CD14-positive monocyte (primary cell): ENCODE measurements around the gene AMOTL2. TPM values are rescaled to one million over a fixed set of nuclear protein-coding genes. Genes with fewer than 3 reads are reported as not detected.

ENCODE experiments used
- DNase-seq, 3 donors: peaks; one replicate each; pipeline ENCODE4 v3.0.0-alpha.2; 2011 to 2022
- H2AFZ ChIP-seq: 2 replicates; pipeline ENCODE4 v1.6.0; 2012; ENCODE audit warnings: mild to moderate bottlenecking, low read depth, low read length, inconsistent platforms; ENCODE audit not compliant: insufficient read depth, poor library complexity, severe bottlenecking
- H3K27ac ChIP-seq, 2 donors: 1 replicate in 1 of 2; 2 replicates in 1 of 2; pipeline ENCODE4 v1.5.1; 2012 to 2013; ENCODE audit warnings: low read length in 2 of 2, control low read depth in 1 of 2, inconsistent platforms in 1 of 2, low read depth in 1 of 2, mild to moderate bottlenecking in 1 of 2
- H3K27me3 ChIP-seq, 2 donors: one replicate each; pipeline versions ENCODE4 v1.6.0 to v1.6.1; 2011 to 2013; ENCODE audit warnings: low read length in 2 of 2; ENCODE audit not compliant: control insufficient read depth in 2 of 2, insufficient read depth in 2 of 2
- H3K36me3 ChIP-seq, 2 donors: replicated peaks in 1 of 2; 1 replicate in 1 of 2; 2 replicates in 1 of 2; pipeline versions ENCODE4 v1.5.1 to v1.6.1; 2012 to 2013; ENCODE audit warnings: low read length in 2 of 2, control low read depth in 1 of 2, inconsistent platforms in 1 of 2, mild to moderate bottlenecking in 1 of 2; ENCODE audit not compliant: insufficient read depth in 2 of 2, control insufficient read depth in 1 of 2
- H3K4me1 ChIP-seq, 2 donors: 1 replicate in 1 of 2; 2 replicates in 1 of 2; pipeline versions ENCODE4 v1.5.1 to v1.6.1; 2012 to 2013; ENCODE audit warnings: low read length in 2 of 2, control low read depth in 1 of 2, inconsistent platforms in 1 of 2, mild to moderate bottlenecking in 1 of 2, moderate library complexity in 1 of 2; ENCODE audit not compliant: insufficient read depth in 2 of 2, control insufficient read depth in 1 of 2
- H3K4me2 ChIP-seq: replicated peaks from 2 replicates; pipeline ENCODE3; 2012; ENCODE audit warnings: low read length, moderate library complexity, mild to moderate bottlenecking; ENCODE audit not compliant: poor library complexity, severe bottlenecking; ENCODE audit errors: extremely low read depth
- H3K4me3 ChIP-seq, 3 experiments: fragments of 200-600 bp in 1 of 3; sonication (generic) in 1 of 3; replicated peaks in 1 of 3; 1 replicate in 2 of 3; 2 replicates in 1 of 3; pipeline ENCODE4 v1.5.1; 2011 to 2013; ENCODE audit warnings: low read length in 3 of 3, mild to moderate bottlenecking in 3 of 3, control low read depth in 2 of 3, low read depth in 2 of 3, inconsistent platforms in 1 of 3, moderate library complexity in 1 of 3
- H3K79me2 ChIP-seq: 2 replicates; pipeline ENCODE4 v1.6.0; 2012; ENCODE audit warnings: mild to moderate bottlenecking, control low read depth, inconsistent platforms, low read length, moderate library complexity; ENCODE audit not compliant: insufficient read depth
- H3K9ac ChIP-seq: 2 replicates; pipeline ENCODE4 v1.6.0; 2017; ENCODE audit warnings: low read length, mild to moderate bottlenecking; ENCODE audit not compliant: insufficient read depth, poor library complexity, severe bottlenecking
- H3K9me3 ChIP-seq, 2 donors: replicated peaks in 1 of 2; 1 replicate in 1 of 2; 2 replicates in 1 of 2; pipeline versions ENCODE4 v1.5.1 to v1.6.1; 2012 to 2013; ENCODE audit warnings: low read length in 2 of 2, control low read depth in 1 of 2; ENCODE audit not compliant: control insufficient read depth in 1 of 2, insufficient read depth in 1 of 2
- H4K20me1 ChIP-seq: 2 replicates; pipeline ENCODE4 v1.6.0; 2012; ENCODE audit warnings: mild to moderate bottlenecking, low read length, control low read depth, moderate library complexity; ENCODE audit not compliant: insufficient read depth
- H3K27ac Mint-ChIP-seq, 7 donors: one replicate each; pipeline ENCODE4 v1.8.0; 2020; ENCODE audit warnings: mild to moderate bottlenecking in 7 of 7, mixed read lengths in 7 of 7, moderate library complexity in 6 of 7, inconsistent platforms in 2 of 7
- H3K27me3 Mint-ChIP-seq, 3 donors: one replicate each; pipeline ENCODE4 v1.8.0; 2021 to 2022; ENCODE audit warnings: low read depth in 3 of 3, mild to moderate bottlenecking in 3 of 3, mixed read lengths in 3 of 3, moderate library complexity in 3 of 3, inconsistent platforms in 1 of 3
- H3K36me3 Mint-ChIP-seq, 2 donors: one replicate each; pipeline ENCODE4 v1.8.0; 2020; ENCODE audit warnings: mixed read lengths in 2 of 2, inconsistent platforms in 1 of 2, mild to moderate bottlenecking in 1 of 2
- H3K4me1 Mint-ChIP-seq: one replicate; pipeline ENCODE4 v1.8.0; 2020; ENCODE audit warnings: mild to moderate bottlenecking, mixed read lengths
- H3K4me3 Mint-ChIP-seq, 2 donors: one replicate each; pipeline ENCODE4 v1.8.0; 2020; ENCODE audit warnings: mild to moderate bottlenecking in 2 of 2, mixed read lengths in 2 of 2, moderate library complexity in 1 of 2
- H3K9me3 Mint-ChIP-seq, 7 donors: one replicate each; pipeline ENCODE4 v1.8.0; 2020 to 2022; ENCODE audit warnings: mixed read lengths in 7 of 7, mild to moderate bottlenecking in 6 of 7, moderate library complexity in 6 of 7, inconsistent platforms in 2 of 7
- CTCF ChIP-seq: fragments of 200-600 bp; IDR thresholded peaks from one replicate; pipeline ENCODE4 v1.8.0; 2022; ENCODE audit warnings: antibody characterized with exemption, mild to moderate bottlenecking
- WGBS: methylation state at CpG from one replicate; pipeline ENCODE4 v1.1.5; 2013; ENCODE audit warnings: missing lambda C conversion rate; ENCODE audit not compliant: insufficient coverage; 5-methylcytosine and 5-hydroxymethylcytosine counted together
- intact Hi-C, 2 donors: fragments of 100-400 bp; cut with micrococcal nuclease; formaldehyde crosslinking; loops; one replicate each; pipeline versions ENCODE4 v1.15.0 to v1.15.1; 2023
- polyA plus RNA-seq, 3 donors: library from polyadenylated mRNA; depleted of rRNA in 1 of 3; unstranded in 2 of 3; stranded (reverse) in 1 of 3; fragments of 300-500 nt in 2 of 3; fragments of >200 nt in 1 of 3; fragmentation: Illumina TruSeq in 2 of 3; gene quantifications; 1 replicate in 2 of 3; 2 replicates in 1 of 3; pipeline ENCODE4 v1.2.3, GENCODE V29; 2012 to 2021

Gene AMOTL2
- polyA plus RNA-seq, 3 donors = 0.01 TPM; not detected in 2

- Histone ChIP-seq H3K27me3 (no peaks in the 10 kb centered on the region), H2AFZ (no peak overlapping the region), H4K20me1 (no peaks in the 10 kb centered on the region), H3K4me2 (no peak overlapping the region), H3K36me3 (no peaks in the 10 kb centered on the region), H3K4me3 (no peak overlapping the region), H3K27ac (no peak overlapping the region), H3K79me2 (no peaks in the 10 kb centered on the region), H3K4me1 (no peaks in the 10 kb centered on the region), H3K9ac (no peak overlapping the region), H3K9me3 (peaks cover 0 to 3% of the 10 kb centered on the region in 2 donors)
- H3K9me3 Mint-ChIP-seq = peaks cover 0 to 2% (median 0%) of the 10 kb centered on the region in 7 donors
- no peak for DNase-seq
- H3K27me3 Mint-ChIP-seq = peaks cover 2 to 7% (median 3%) of the 10 kb centered on the region in 3 donors
- intact Hi-C loops = no loop called here
- no peak for TF ChIP-seq CTCF
- H3K4me1 Mint-ChIP-seq = no peaks in the 10 kb centered on the region
- no peaks in the 10 kb centered on the region for H3K36me3 Mint-ChIP-seq
- 70% methylated on average over 3 of the region's 4 CpGs for WGBS
- H3K27ac Mint-ChIP-seq = no peak overlapping the region
- H3K4me3 Mint-ChIP-seq = no peak overlapping the region
Observed at GRCh38 chr3:134352031-134352671, 22.1 kb downstream of the AMOTL2 start.

GRCh38 chr3:134351427-134351826 is 22.8 kb downstream of the AMOTL2 start:
- H3K4me3 Mint-ChIP-seq = no peak overlapping the region
- intact Hi-C loops = no loop called here

More at GRCh38 chr3:134351427-134351826, 22.8 kb downstream of the AMOTL2 start:
- Histone ChIP-seq H4K20me1 (no peaks in the 10 kb centered on the region), H2AFZ (no peak overlapping the region), H3K9me3 (peaks cover 5 to 6% of the 10 kb centered on the region in 2 donors), H3K4me3 (no peak overlapping the region), H3K79me2 (no peaks in the 10 kb centered on the region), H3K4me1 (no peaks in the 10 kb centered on the region), H3K4me2 (no peak overlapping the region), H3K27me3 (no peaks in the 10 kb centered on the region), H3K27ac (no peak overlapping the region), H3K9ac (no peak overlapping the region), H3K36me3 (no peaks in the 10 kb centered on the region)
- Mint-ChIP-seq H3K27me3 (peaks cover 0 to 7% (median 3%) of the 10 kb centered on the region in 3 donors), H3K9me3 (peaks cover 0 to 7% (median 3%) of the 10 kb centered on the region in 7 donors), H3K36me3 (no peaks in the 10 kb centered on the region), H3K27ac (peak overlapping the region in 1 of 7 donors; percentile 26), H3K4me1 (no peaks in the 10 kb centered on the region)
- TF ChIP-seq CTCF = no peak
- DNase-seq = no peak
- 83% methylated on average over 4 of the region's 5 CpGs for WGBS
